GM18870 (cell line): ENCODE measurements around the gene HAPLN3.
"Not testable (repeated sequence)": the region's sequence is repeated elsewhere in the genome, so short reads cannot be mapped to it uniquely, and the experiment has no call there.

Experiments used
- ATAC-seq: cut with Tn5 transposase; IDR thresholded peaks from one replicate; pipeline ENCODE4 v1.9.1; 2021; ENCODE audit warnings: moderate library complexity; ENCODE audit not compliant: unreplicated experiment

The HAPLN3 gene, protein sequence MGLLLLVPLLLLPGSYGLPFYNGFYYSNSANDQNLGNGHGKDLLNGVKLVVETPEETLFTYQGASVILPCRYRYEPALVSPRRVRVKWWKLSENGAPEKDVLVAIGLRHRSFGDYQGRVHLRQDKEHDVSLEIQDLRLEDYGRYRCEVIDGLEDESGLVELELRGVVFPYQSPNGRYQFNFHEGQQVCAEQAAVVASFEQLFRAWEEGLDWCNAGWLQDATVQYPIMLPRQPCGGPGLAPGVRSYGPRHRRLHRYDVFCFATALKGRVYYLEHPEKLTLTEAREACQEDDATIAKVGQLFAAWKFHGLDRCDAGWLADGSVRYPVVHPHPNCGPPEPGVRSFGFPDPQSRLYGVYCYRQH

DNA sequence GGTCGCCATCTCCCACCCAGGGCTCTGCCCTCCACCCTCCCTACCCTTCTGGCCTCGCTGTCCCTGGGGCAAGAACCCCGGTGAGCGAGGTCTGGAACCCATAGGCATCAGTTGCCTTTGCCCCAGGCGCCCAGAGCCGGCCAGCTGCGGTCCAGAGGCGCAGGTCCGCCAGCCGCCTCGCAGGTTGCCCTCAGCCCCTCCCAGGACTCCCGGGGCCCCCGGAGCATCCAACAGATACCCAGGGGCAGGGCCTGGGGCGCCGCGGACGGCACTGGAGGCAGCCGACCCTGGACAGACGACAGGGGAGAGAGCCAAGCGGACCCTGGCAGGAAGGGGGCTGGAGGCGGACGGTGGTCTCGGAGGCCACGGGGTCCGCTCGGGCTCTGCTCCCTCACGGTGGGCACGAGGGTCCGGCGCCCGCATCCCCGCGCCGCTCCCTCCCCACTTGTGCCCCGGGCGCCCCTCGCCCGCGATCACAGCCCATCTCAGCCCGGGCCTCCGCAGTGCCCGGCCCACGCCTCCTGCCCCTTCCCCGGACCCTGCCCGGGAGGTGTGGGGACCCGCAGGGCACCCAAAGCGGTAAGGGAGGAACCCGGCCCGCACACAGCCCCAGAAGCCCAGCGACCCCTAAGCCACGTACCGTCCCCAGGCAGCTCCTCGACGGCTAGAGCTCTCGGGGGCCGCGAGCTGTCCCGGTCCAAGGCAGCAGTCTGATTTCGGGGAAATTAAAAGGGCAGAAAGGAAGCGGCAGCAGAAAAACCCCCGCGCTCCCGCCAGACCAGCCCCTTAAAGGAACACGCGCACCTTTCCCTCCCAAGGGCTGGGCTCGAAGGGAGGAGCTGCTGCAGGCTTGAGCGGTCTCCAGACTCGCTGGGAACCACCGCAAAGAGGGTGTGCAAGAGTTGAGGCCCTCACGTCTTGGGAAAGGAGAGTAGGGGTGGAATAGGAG is at the start of gene HAPLN3:
TSS of gene HAPLN3 (minus strand) at position 726 of the 949 bp plus-strand sequence. CDS start 8,246 bp downstream, outside the sequence.
- peak; percentile 59 for ATAC-seq

DNA sequence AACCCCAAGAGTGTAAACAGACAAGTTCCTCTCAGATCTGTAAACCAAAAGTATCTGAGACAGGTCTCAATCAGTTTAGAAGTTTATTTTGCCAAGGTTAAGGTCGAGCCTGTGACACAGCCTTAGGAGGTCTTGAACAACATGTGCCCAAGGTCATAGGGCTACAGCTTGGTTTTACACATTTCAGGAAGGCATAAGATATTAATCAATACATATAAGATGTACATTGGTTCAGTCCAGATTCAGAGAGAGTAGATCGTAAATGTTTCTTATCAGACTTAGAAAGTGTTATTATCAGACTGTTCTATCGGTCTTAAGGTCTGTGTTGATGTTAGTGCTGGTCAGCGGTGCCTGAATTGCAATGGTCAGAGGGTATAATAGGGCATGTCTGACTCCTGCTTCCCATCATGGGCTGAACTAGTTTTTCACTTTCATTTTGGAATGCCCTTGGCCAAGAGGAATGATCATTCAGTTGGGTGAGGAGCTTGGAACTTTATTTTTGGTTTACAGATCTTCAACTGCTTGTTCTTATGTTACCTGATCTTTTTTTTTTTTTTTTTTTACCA is 44.8 kb upstream of the HAPLN3 start:
- no peak for ATAC-seq

DNA sequence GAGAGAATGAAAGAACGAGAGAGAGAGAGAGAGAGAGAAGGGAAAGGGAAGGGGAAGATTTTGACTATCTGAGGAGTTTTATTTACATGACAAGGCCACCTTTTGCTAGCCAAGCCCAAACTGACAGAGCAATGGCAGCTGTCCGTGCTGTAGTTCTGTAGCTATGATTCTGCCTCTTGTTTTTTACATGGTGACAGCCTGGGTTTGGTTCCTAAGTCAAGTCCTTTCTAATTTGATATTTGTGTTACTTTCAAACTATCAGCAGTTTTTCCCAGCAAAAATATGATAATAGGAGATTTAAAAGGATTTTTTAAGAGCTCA is 44.1 kb upstream of the HAPLN3 start:
- no peak for ATAC-seq

GRCh38 chr15:88938802-88939485 is 43.6 kb upstream of the HAPLN3 start:
- no peak for ATAC-seq

- ATAC-seq, result not testable (repeated sequence)
Measured at GRCh38 chr15:88934449-88934848, 39.1 kb upstream of the HAPLN3 start.

GRCh38 chr15:88932875-88933330 is 37.6 kb upstream of the HAPLN3 start:
- no peak for ATAC-seq

DNA sequence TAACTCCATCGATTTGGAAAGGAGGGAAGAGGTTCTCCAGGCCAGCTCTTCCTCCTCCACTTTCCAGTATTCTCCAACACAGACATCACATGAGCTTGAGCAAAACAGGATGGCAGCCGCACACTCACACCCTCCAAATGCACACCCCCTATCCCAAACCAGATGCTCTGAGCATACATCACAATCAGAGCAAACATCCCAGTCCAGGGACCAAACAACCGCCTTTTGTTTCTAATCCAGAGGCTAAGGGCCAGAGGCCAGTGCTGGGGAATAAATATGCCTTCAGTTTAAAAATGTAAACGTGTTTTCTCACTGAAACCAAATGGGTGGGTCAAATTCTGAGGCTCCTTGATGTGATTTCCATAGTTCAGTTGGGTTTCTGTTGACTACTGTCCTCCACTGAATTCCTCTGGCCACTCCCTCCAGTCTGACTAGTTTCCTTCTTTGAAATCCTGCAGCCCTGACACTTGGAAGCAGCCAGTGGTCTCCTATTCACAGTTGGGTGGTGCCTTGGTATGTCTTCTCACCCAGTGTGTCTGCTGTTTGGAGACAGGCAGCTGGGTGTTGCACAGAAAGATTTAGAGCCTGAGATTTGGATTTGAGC is 37.0 kb upstream of the HAPLN3 start:
- ATAC-seq, result no peak

DNA sequence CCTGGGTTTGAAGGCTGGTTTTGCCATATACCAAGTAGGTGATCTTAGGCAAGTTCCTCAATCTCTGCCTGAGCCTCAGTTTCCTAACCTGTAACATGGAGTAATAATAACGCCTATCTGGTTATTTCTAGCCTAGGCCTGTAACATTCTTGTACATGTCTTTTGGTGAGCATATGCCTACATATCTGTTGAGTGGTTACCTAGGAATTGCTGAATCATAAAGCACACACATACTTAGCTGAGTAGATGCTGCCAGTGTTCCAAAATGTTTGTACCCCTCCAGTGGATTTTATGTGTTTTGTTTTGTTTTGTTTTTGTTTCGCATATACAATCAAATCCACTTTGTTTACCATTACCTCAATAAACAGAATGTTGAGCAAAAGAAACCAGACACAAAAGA is 35.2 kb upstream of the HAPLN3 start:
- ATAC-seq, result no peak

DNA sequence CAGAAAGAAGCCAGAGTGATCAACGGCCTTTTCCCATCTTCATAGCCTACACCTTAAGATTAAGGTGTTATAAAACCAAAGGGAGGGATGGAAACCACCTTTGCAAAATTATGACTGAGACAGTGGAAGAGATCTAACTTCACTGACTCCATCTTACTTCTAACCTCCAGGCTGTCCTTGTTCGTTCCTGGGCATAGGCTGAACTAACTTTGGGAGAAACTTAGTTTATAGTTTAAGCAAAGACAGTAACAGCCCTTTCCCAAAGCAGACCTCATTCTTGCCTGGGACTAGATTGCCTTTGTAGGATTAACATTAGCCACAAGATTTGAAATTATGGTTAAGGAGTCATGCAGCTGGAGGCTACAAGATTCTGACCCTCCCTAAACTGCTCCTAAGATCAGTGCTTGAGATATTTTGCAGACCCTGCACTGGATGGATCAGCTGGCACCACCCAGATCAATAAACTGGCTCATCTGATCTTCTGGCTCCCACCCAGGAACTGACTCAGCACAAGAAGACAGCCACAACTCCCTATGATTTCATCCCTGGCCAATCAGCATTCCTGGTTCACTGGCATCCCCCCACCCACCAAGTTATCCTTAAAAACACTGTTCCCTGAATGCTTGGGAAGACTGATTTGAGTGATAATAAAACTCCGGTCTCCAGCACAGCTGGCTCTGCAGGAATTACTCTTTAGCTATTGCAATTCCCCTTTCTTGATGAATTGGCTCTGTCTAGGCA is 34.2 kb upstream of the HAPLN3 start:
- not testable (repeated sequence) for ATAC-seq

GRCh38 chr15:88928192-88928591 is 32.8 kb upstream of the HAPLN3 start:
- ATAC-seq, result not testable (repeated sequence)

DNA sequence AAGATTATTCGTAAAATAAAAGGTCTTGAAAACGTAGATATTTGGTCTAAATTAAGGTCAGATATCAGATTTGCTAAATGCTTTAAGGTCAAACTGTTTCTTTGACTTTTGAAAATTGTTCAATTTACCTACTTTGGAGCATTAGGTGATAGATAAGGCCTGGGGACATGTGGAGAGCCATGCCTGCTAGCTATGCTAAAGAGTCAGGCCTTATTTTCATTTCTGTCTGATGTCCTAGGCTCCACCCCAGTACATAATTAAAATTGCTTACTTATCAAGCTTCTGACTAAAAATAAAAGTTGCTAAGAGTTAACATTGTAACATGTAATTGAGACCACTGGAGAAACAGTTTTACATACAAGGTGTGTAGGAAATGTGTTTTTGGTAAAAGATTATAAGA is 30.3 kb upstream of the HAPLN3 start:
- ATAC-seq, result not testable (repeated sequence)

DNA sequence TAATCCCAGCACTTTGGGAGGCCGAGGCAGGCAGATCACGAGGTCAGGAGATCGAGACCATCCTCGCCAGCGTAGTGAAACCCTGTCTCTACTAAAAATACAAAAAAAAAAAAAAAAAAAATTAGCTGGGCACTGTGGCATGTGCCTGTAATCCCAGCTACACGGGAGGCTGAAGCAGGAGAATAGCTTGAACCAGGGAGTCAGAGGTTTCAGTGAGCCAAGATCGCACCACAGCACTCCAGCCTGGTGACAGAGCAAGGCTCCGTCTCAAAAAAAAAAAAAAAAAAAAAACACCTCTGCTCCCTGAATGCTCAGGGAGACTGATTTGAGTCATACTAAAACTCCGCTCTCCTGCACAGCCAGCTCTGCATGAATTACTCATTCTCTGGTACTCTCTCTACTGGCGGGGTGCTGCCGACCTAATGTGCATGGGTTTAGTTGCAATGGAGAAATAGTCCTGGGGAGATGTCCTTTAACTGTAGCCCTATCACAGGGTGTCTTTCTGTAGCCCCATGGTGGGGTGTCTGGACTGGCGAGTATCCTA is 25.6 kb upstream of the HAPLN3 start:
- peak; percentile 93 for ATAC-seq

GRCh38 chr15:88920186-88920891 is 25.0 kb upstream of the HAPLN3 start:
- no peak for ATAC-seq

- ATAC-seq, result peak; percentile 71
Measured at GRCh38 chr15:88918738-88919137, 23.4 kb upstream of the HAPLN3 start.

DNA sequence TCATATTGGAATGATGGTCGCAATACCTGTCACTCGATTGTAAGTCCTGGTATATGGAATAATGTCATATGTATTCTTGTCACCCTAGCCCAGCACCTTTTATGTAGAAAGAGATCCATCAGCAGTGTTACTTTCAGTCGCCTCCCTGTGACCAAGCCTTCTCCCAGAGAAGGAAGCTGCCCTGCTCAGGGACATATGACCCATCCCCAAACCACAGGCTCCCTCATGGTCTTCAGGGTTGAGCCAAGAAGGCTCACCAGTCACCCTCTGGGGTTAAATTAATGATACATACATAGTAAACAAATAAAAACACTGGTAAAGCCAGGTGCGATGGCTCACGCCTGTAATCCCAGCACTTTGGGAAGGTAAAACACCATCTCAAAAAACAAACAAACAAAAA is 22.4 kb upstream of the HAPLN3 start:
- no peak for ATAC-seq

GRCh38 chr15:88915354-88915753 is 20.0 kb upstream of the HAPLN3 start:
- ATAC-seq, result no peak

GRCh38 chr15:88913850-88914169 is 18.5 kb upstream of the HAPLN3 start:
- no peak for ATAC-seq

GRCh38 chr15:88913017-88913849 is 17.9 kb upstream of the HAPLN3 start, which contains the start of gene MFGE8:
MFGE8 (minus strand) TSS chr15:88913379; CDS start chr15:88913319, 60 bp downstream.
- peak; percentile 54 for ATAC-seq
